Subcutaneous adipose tissue (tissue), 4 donors: Measurements from ENCODE around the gene FAM219B. TPM values are rescaled to one million over a fixed set of nuclear protein-coding genes. Genes with fewer than 3 reads are reported as not detected.

Experiments
- CTCF ChIP-seq: fragments of 450-650 bp; IDR thresholded peaks from one replicate; pipeline ENCODE4 v1.5.1; 2016; ENCODE audit warnings: low read depth, mild to moderate bottlenecking, control low read depth, antibody characterized with exemption, moderate library complexity
- total RNA-seq, 4 donors: library from RNA; depleted of rRNA; stranded (reverse); fragments of >200 nt; gene quantifications; one replicate each; pipeline ENCODE4 v1.1.0, GENCODE V29; 2016

The FAM219B gene
- 100 to 1,000 TPM in 1 of 4 donors, 10 to 100 TPM in 3; 53.3 to 102 (median 65.2) TPM for total RNA-seq

- TF ChIP-seq CTCF: no peak
Measured at GRCh38 chr15:74906450-74907162, at the start of gene FAM219B. FAM219B (minus strand) TSS chr15:74906851; CDS start chr15:74906800, 51 bp downstream.

- no peak for TF ChIP-seq CTCF
Measured at GRCh38 chr15:74955796-74956647, 49.4 kb upstream of the FAM219B start.

GRCh38 chr15:74955017-74955416 lies 48.4 kb upstream of the FAM219B start:
- TF ChIP-seq CTCF: no peak

GRCh38 chr15:74954515-74954914 lies 47.9 kb upstream of the FAM219B start:
- no peak for TF ChIP-seq CTCF

- no peak for TF ChIP-seq CTCF
Measured at GRCh38 chr15:74951006-74951405, 44.4 kb upstream of the FAM219B start.

- no peak for TF ChIP-seq CTCF
Measured at GRCh38 chr15:74950078-74950908, 43.6 kb upstream of the FAM219B start.
